ENCODE measurements around the gene IL25.

GRCh38 chr14:23327947-23328744 is 44.5 kb upstream of the IL25 start:
- peak; percentile 87 for TF ChIP-seq CTCF (conservative IDR thresholded peaks at IDR 0.05)
- no peak for TF ChIP-seq ZFX (IDR thresholded peaks at IDR 0.05)

All from C4-2B (cell line).